ENCODE measurements around the gene ATG13. TPM values are rescaled to one million over a fixed set of nuclear protein-coding genes. Genes with fewer than 3 reads are reported as not detected.

ATG13 gene
- total RNA-seq, 6 experiments from 2014 or later, result 64.2 to 94.0 (median 85.3) TPM

GRCh38 chr11:46601129-46601528, 16.2 kb upstream of the ATG13 start:
- Mint-ChIP-seq H3K9me3 (no peaks in the 10 kb centered on the region), H3K27me3 (ENCODE audit: insufficient read depth) (no peaks in the 10 kb centered on the region; the same call in 1 of the 2 replicates), H3K27ac (no peak overlapping the region), H3K36me3 (ENCODE audit: low read depth) (no peaks in the 10 kb centered on the region), H3K4me3 (no peak overlapping the region), H3K4me1 (ENCODE audit: low read depth) (peaks cover 8% of the 10 kb centered on the region)
- TF ChIP-seq CTCF (IDR thresholded peaks at IDR 0.05), result no peak
- no peak for DNase-seq

- H3K9me3 Mint-ChIP-seq, result no peaks in the 10 kb centered on the region
- H3K27me3 Mint-ChIP-seq (ENCODE audit: insufficient read depth), result no peaks in the 10 kb centered on the region; the same call in 1 of the 2 replicates
- H3K4me1 Mint-ChIP-seq (ENCODE audit: low read depth), result no peaks in the 10 kb centered on the region; the same call in 1 of the 2 replicates
- H3K4me3 Mint-ChIP-seq, result no peak overlapping the region
- TF ChIP-seq CTCF (IDR thresholded peaks at IDR 0.05), result no peak
- H3K36me3 Mint-ChIP-seq (ENCODE audit: low read depth), result no peaks in the 10 kb centered on the region
- H3K27ac Mint-ChIP-seq, result no peak overlapping the region
- no peak for DNase-seq
These were observed 13.5 kb upstream of the ATG13 start for GRCh38 chr11:46603704-46604308.

- H3K4me3 Mint-ChIP-seq, result no peak overlapping the region
- H3K27ac Mint-ChIP-seq, result no peak overlapping the region
- H3K4me1 Mint-ChIP-seq (ENCODE audit: low read depth), result no peaks in the 10 kb centered on the region; the same call in 1 of the 2 replicates
- no peak for TF ChIP-seq CTCF (IDR thresholded peaks at IDR 0.05)
- H3K36me3 Mint-ChIP-seq (ENCODE audit: low read depth), result no peaks in the 10 kb centered on the region
- no peak for DNase-seq
- no peaks in the 10 kb centered on the region for H3K9me3 Mint-ChIP-seq
- no peaks in the 10 kb centered on the region; the same call in 1 of the 2 replicates for H3K27me3 Mint-ChIP-seq (ENCODE audit: insufficient read depth)
These were observed 12.6 kb upstream of the ATG13 start for GRCh38 chr11:46604796-46605195.

GRCh38 chr11:46607516-46607915, 9.8 kb upstream of the ATG13 start:
- no peak for TF ChIP-seq CTCF (IDR thresholded peaks at IDR 0.05)
- DNase-seq, result no peak
- no peaks in the 10 kb centered on the region for H3K27me3 Mint-ChIP-seq (ENCODE audit: insufficient read depth)
- H3K4me3 Mint-ChIP-seq, result no peak overlapping the region
- no peaks in the 10 kb centered on the region for H3K9me3 Mint-ChIP-seq
- no peaks in the 10 kb centered on the region for H3K4me1 Mint-ChIP-seq (ENCODE audit: low read depth)
- no peak overlapping the region for H3K27ac Mint-ChIP-seq
- H3K36me3 Mint-ChIP-seq (ENCODE audit: low read depth), result no peaks in the 10 kb centered on the region

GRCh38 chr11:46609386-46609785, 8.0 kb upstream of the ATG13 start:
- H3K27ac Mint-ChIP-seq, result no peak overlapping the region
- H3K4me3 Mint-ChIP-seq, result no peak overlapping the region
- H3K9me3 Mint-ChIP-seq, result no peaks in the 10 kb centered on the region
- no peaks in the 10 kb centered on the region for H3K4me1 Mint-ChIP-seq (ENCODE audit: low read depth)
- DNase-seq, result no peak
- no peaks in the 10 kb centered on the region for H3K36me3 Mint-ChIP-seq (ENCODE audit: low read depth)
- TF ChIP-seq CTCF (IDR thresholded peaks at IDR 0.05), result no peak
- H3K27me3 Mint-ChIP-seq (ENCODE audit: insufficient read depth), result 0 out of 2 replicates have a peak, but pooled peaks cover 1% of the 10 kb centered on the region
